Tibial nerve (tissue), 4 donors: ENCODE measurements around the gene CLIP2. TPM values are rescaled to one million over a fixed set of nuclear protein-coding genes. Genes with fewer than 3 reads are reported as not detected.
"Not testable (repeated sequence)": the region's sequence is repeated elsewhere in the genome, so short reads cannot be mapped to it uniquely, and the experiment has no call there.

ENCODE experiments used
- DNase-seq, 2 donors: peaks; one replicate each; pipeline ENCODE4 v3.0.0-alpha.2; 2019; ENCODE audit warnings: low spot score in 2 of 2
- H3K27ac ChIP-seq, 4 donors: fragments of 200-600 bp; sonication (generic) in 3 of 4; one replicate each; pipeline ENCODE4 v1.5.1; 2017 to 2019; ENCODE audit warnings: mild to moderate bottlenecking in 1 of 4
- H3K27me3 ChIP-seq, 2 donors: fragments of 200-600 bp; sonication (generic) in 1 of 2; one replicate each; pipeline versions ENCODE4 v1.5.1 to v1.6.0; 2017 to 2019
- H3K36me3 ChIP-seq, 3 donors: fragments of 200-600 bp; sonication (generic); one replicate each; pipeline ENCODE4 v1.5.1; 2018 to 2019
- H3K4me1 ChIP-seq, 4 donors: fragments of 200-600 bp; sonication (generic) in 3 of 4; one replicate each; pipeline ENCODE4 v1.5.1; 2017 to 2019
- H3K4me3 ChIP-seq, 4 donors: fragments of 200-600 bp; sonication (generic) in 3 of 4; one replicate each; pipeline ENCODE4 v1.5.1; 2017 to 2019; ENCODE audit warnings: mild to moderate bottlenecking in 1 of 4, moderate library complexity in 1 of 4
- H3K9me3 ChIP-seq, 4 donors: fragments of 200-600 bp; sonication (generic) in 3 of 4; one replicate each; pipeline ENCODE4 v1.5.1; 2017 to 2019
- CTCF ChIP-seq, 5 experiments: fragments of 200-600 bp in 3 of 5; fragments of 450-650 bp in 2 of 5; sonication (generic) in 3 of 5; IDR thresholded peaks; one replicate each; pipeline ENCODE4 v1.5.1; 2016 to 2019; ENCODE audit warnings: antibody characterized with exemption in 5 of 5, mild to moderate bottlenecking in 3 of 5, moderate library complexity in 2 of 5
- EP300 ChIP-seq, 2 donors: sonication (generic); formaldehyde crosslinking; IDR thresholded peaks; one replicate each; pipeline ENCODE4 v1.6.1; 2017; ENCODE audit warnings: antibody characterized with exemption in 2 of 2, mild to moderate bottlenecking in 1 of 2
- POLR2A ChIP-seq, 2 donors: fragments of 450-650 bp; IDR thresholded peaks; one replicate each; pipeline ENCODE4 v1.6.1; 2017; ENCODE audit warnings: antibody characterized with exemption in 2 of 2, mild to moderate bottlenecking in 2 of 2, moderate library complexity in 2 of 2
- WGBS, 2 donors: methylation state at CpG; one replicate each; pipeline ENCODE4 v1.1.5; 2018; 5-methylcytosine and 5-hydroxymethylcytosine counted together
- total RNA-seq, 4 donors: library from RNA; depleted of rRNA; stranded (reverse); fragments of >200 nt; gene quantifications; one replicate each; pipeline ENCODE4 v1.1.0, GENCODE V29; 2016

Gene CLIP2
- total RNA-seq, 4 donors from 2014 or later, result 42.0 to 48.3 (median 46.3) TPM

GRCh38 chr7:74252893-74253292 is 36.3 kb upstream of the CLIP2 start:
- 78 to 83% methylated on average over 5 of the region's 5 CpGs for WGBS, 2 donors
- TF ChIP-seq POLR2A (IDR thresholded peaks at IDR 0.05) (no peak), CTCF (IDR thresholded peaks at IDR 0.05) (no peak), EP300 (IDR thresholded peaks at IDR 0.05) (no peak)
- peaks cover 5 to 38% (median 12%) of the 10 kb centered on the region in 4 donors for H3K4me1 ChIP-seq
- H3K9me3 ChIP-seq, result no peaks in the 10 kb centered on the region
- no peak overlapping the region for H3K27ac ChIP-seq
- H3K4me3 ChIP-seq, result no peak overlapping the region
- H3K27me3 ChIP-seq, result no peaks in the 10 kb centered on the region
- H3K36me3 ChIP-seq, result peaks cover 0 to 37% (median 16%) of the 10 kb centered on the region in 3 donors
- no peak for DNase-seq

GRCh38 chr7:74253331-74253730 is 35.9 kb upstream of the CLIP2 start:
- DNase-seq, result no peak
- no peaks in the 10 kb centered on the region for H3K27me3 ChIP-seq
- peaks cover 0 to 32% (median 16%) of the 10 kb centered on the region in 3 donors for H3K36me3 ChIP-seq
- TF ChIP-seq POLR2A (IDR thresholded peaks at IDR 0.05) (no peak), CTCF (IDR thresholded peaks at IDR 0.05) (no peak), EP300 (IDR thresholded peaks at IDR 0.05) (no peak)
- WGBS, 2 donors, result 49 to 66% methylated on average over 3 to 7 of the region's 7 CpGs
- peak overlapping the region in 3 of 4 donors; percentile 61 to 80 (median 76) for H3K4me3 ChIP-seq
- no peaks in the 10 kb centered on the region for H3K9me3 ChIP-seq
- H3K4me1 ChIP-seq, result peaks cover 5 to 38% (median 12%) of the 10 kb centered on the region in 4 donors
- H3K27ac ChIP-seq, result peak overlapping the region in 1 of 4 donors; percentile 91

- Histone ChIP-seq H3K27me3 (no peaks in the 10 kb centered on the region), H3K36me3 (peaks cover 0 to 28% (median 12%) of the 10 kb centered on the region in 3 donors), H3K27ac (peak overlapping the region; percentile 84 to 97 (median 91)), H3K4me3 (peak overlapping the region; percentile 61 to 80 (median 74)), H3K4me1 (peaks cover 5 to 38% (median 12%) of the 10 kb centered on the region in 4 donors), H3K9me3 (no peaks in the 10 kb centered on the region)
- no peak for DNase-seq
- TF ChIP-seq CTCF (IDR thresholded peaks at IDR 0.05) (no peak), EP300 (IDR thresholded peaks at IDR 0.05) (no peak), POLR2A (IDR thresholded peaks at IDR 0.05) (no peak)
- whole genome bisulfite sequencing, 2 donors, result 0 to 1% methylated on average over 10 of the region's 10 CpGs
Measured at GRCh38 chr7:74253835-74254128, 35.4 kb upstream of the CLIP2 start.

- Histone ChIP-seq H3K36me3 (peaks cover 0 to 23% (median 7%) of the 10 kb centered on the region in 3 donors), H3K27me3 (no peaks in the 10 kb centered on the region), H3K9me3 (no peaks in the 10 kb centered on the region), H3K27ac (peak within 1 kb of the TSS; percentile 84 to 97 (median 91)), H3K4me3 (peak within 1 kb of the TSS; percentile 61 to 80 (median 74)), H3K4me1 (peaks cover 5 to 38% (median 12%) of the 10 kb centered on the region in 4 donors)
- peak; percentile 73 to 81 for TF ChIP-seq POLR2A (IDR thresholded peaks at IDR 0.05)
- TF ChIP-seq EP300 (IDR thresholded peaks at IDR 0.05), result peak; percentile 98
- peak; percentile 20 to 92 (median 43) for TF ChIP-seq CTCF (IDR thresholded peaks at IDR 0.05)
- peak; percentile 92 to 95 for DNase-seq
- 0 to 1% methylated on average over 34 to 71 of the region's 75 CpGs for WGBS, 2 donors
Measured at GRCh38 chr7:74254129-74254857, 34.9 kb upstream of the CLIP2 start, which contains the start of gene RFC2. Gene RFC2 (minus strand): TSS chr7:74254399. CDS start chr7:74254383, 16 bp downstream.

- H3K27me3 ChIP-seq, result no peaks in the 10 kb centered on the region
- TF ChIP-seq POLR2A (IDR thresholded peaks at IDR 0.05) (no peak), EP300 (IDR thresholded peaks at IDR 0.05) (no peak), CTCF (IDR thresholded peaks at IDR 0.05) (no peak)
- peaks cover 5 to 38% (median 12%) of the 10 kb centered on the region in 4 donors for H3K4me1 ChIP-seq
- no peaks in the 10 kb centered on the region for H3K9me3 ChIP-seq
- 16 to 24% methylated on average over 20 of the region's 20 CpGs for WGBS, 2 donors
- H3K27ac ChIP-seq, result peak overlapping the region; percentile 84 to 97 (median 91)
- DNase-seq, result no peak
- H3K4me3 ChIP-seq, result peak overlapping the region; percentile 61 to 80 (median 74)
- H3K36me3 ChIP-seq, result peaks cover 0 to 16% (median 5%) of the 10 kb centered on the region in 3 donors
Measured at GRCh38 chr7:74254858-74255379, 34.3 kb upstream of the CLIP2 start.

GRCh38 chr7:74255461-74255860 is 33.7 kb upstream of the CLIP2 start:
- Histone ChIP-seq H3K4me1 (peaks cover 5 to 38% (median 12%) of the 10 kb centered on the region in 4 donors), H3K27ac (peak overlapping the region in 3 of 4 donors; percentile 91 to 97 (median 91)), H3K36me3 (peaks cover 0 to 11% (median 1%) of the 10 kb centered on the region in 3 donors), H3K4me3 (peak overlapping the region in 1 of 4 donors; percentile 80)
- H3K9me3 ChIP-seq, DNase-seq, H3K27me3 ChIP-seq: not testable (repeated sequence)
- 89% methylated on average over 6 of the region's 6 CpGs for WGBS, 2 donors
